Measurements from ENCODE around the gene PDE7B. TPM values are rescaled to one million over a fixed set of nuclear protein-coding genes. Genes with fewer than 3 reads are reported as not detected.

PDE7B gene
- polyA plus RNA-seq, 1 of the 3 experiments (the other 2 are of a cell fraction) = 1.9 TPM

DNA sequence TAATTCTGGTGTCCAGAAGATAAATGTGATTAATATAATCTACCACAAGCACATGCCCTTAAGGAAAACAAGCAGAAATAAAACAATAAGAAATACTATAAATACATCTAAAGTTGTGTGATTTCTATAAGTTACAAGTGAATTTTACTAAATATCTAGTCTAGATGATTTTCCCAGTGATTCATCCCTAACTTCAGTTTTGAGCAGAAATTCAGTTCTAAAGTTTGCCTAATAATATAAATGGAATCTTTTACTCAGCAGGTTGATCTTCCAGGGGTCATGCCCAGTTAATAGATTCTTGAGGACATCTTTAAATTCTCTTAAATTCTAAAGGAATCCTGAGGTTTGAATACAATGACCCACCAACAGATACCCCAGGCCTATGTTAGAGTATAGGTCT, 37.3 kb downstream of the PDE7B start:
- Histone ChIP-seq H3F3A (replicated peaks; ENCODE audit: insufficient read depth) (no peaks in the 10 kb centered on the region), H3K79me2 (ENCODE audit: insufficient read depth) (no peaks in the 10 kb centered on the region), H2AFZ (ENCODE audit: low read depth) (no peak overlapping the region), H3K27me3 (ENCODE audit: insufficient read depth) (no peaks in the 10 kb centered on the region), H3K4me3 (ENCODE audit: low read depth in 2 of 2, low read length in 1 of 2) (no peak overlapping the region), H3K36me3 (replicated peaks in 1 of 2; ENCODE audit: control insufficient read depth in 1 of 2, insufficient read depth in 2 of 2, low read length in 1 of 2) (no peaks in the 10 kb centered on the region), H3K4me2 (no peak overlapping the region), H3K9me2 (no peaks in the 10 kb centered on the region), H3K9ac (no peak overlapping the region), H3K4me1 (ENCODE audit: control insufficient read depth in 1 of 2, insufficient read depth in 2 of 2, low read depth in 1 of 2, low read length in 1 of 2) (no peaks in the 10 kb centered on the region), H3K27ac (ENCODE audit: low read depth in 2 of 2, low read length in 1 of 2) (no peak overlapping the region), H4K20me1 (ENCODE audit: insufficient read depth) (no peaks in the 10 kb centered on the region), H3K9me3 (no peaks in the 10 kb centered on the region)
- no peak for DNase-seq
- no peak for TF ChIP-seq FOXJ3 (CRISPR knock-in tag; IDR thresholded peaks at IDR 0.05)
- TF ChIP-seq ZBTB33 (IDR thresholded peaks at IDR 0.05; ENCODE audit: borderline replicate concordance, low read depth) = no peak
- no peak for TF ChIP-seq MXI1 (IDR thresholded peaks at IDR 0.05; ENCODE audit: low read depth, low read length)
- no peak for TF ChIP-seq CHD2 (IDR thresholded peaks at IDR 0.05; ENCODE audit: low read length, partially characterized antibody)
- TF ChIP-seq PBX3 (IDR thresholded peaks at IDR 0.05) = no peak
- no peak for TF ChIP-seq SIN3A (IDR thresholded peaks at IDR 0.05; ENCODE audit: borderline replicate concordance, low read depth, low read length)
- no peak for TF ChIP-seq MEF2A (IDR thresholded peaks at IDR 0.05; ENCODE audit: borderline replicate concordance, low read depth)
- TF ChIP-seq GATA2 (CRISPR knock-in tag; IDR thresholded peaks at IDR 0.05) = no peak
- no peak for TF ChIP-seq TAF1 (IDR thresholded peaks at IDR 0.05; ENCODE audit: borderline replicate concordance, low read depth, low read length)
- no peak for TF ChIP-seq RCOR1 (IDR thresholded peaks at IDR 0.05; ENCODE audit: low read length)
- no peak for TF ChIP-seq RAD21 (IDR thresholded peaks at IDR 0.05; ENCODE audit: low read length)
- no peak for TF ChIP-seq ELF1 (IDR thresholded peaks at IDR 0.05)
- no peak for TF ChIP-seq RFX5 (IDR thresholded peaks at IDR 0.05; ENCODE audit: low read length)
- no peak for TF ChIP-seq USF2 (IDR thresholded peaks at IDR 0.05; ENCODE audit: borderline replicate concordance, low read depth, low read length)
- no peak for TF ChIP-seq CTCF (IDR thresholded peaks at IDR 0.05)
- no peak for TF ChIP-seq POLR2AphosphoS5 (IDR thresholded peaks at IDR 0.05; ENCODE audit: low read depth, low read length)
- TF ChIP-seq RXRA (IDR thresholded peaks at IDR 0.05; ENCODE audit: borderline replicate concordance, low read depth) = no peak
- no peak for TF ChIP-seq NFIC (IDR thresholded peaks at IDR 0.05; ENCODE audit: borderline replicate concordance)
- TF ChIP-seq, protein P1, sequence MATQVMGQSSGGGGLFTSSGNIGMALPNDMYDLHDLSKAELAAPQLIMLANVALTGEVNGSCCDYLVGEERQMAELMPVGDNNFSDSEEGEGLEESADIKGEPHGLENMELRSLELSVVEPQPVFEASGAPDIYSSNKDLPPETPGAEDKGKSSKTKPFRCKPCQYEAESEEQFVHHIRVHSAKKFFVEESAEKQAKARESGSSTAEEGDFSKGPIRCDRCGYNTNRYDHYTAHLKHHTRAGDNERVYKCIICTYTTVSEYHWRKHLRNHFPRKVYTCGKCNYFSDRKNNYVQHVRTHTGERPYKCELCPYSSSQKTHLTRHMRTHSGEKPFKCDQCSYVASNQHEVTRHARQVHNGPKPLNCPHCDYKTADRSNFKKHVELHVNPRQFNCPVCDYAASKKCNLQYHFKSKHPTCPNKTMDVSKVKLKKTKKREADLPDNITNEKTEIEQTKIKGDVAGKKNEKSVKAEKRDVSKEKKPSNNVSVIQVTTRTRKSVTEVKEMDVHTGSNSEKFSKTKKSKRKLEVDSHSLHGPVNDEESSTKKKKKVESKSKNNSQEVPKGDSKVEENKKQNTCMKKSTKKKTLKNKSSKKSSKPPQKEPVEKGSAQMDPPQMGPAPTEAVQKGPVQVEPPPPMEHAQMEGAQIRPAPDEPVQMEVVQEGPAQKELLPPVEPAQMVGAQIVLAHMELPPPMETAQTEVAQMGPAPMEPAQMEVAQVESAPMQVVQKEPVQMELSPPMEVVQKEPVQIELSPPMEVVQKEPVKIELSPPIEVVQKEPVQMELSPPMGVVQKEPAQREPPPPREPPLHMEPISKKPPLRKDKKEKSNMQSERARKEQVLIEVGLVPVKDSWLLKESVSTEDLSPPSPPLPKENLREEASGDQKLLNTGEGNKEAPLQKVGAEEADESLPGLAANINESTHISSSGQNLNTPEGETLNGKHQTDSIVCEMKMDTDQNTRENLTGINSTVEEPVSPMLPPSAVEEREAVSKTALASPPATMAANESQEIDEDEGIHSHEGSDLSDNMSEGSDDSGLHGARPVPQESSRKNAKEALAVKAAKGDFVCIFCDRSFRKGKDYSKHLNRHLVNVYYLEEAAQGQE (IDR thresholded peaks at IDR 0.05; ENCODE audit: low read depth, low read length) = no peak
- no peak for TF ChIP-seq TEAD4 (IDR thresholded peaks at IDR 0.05; ENCODE audit: borderline replicate concordance, insufficient read depth)
- ChIA-PET POLR2A (no interaction called here), CTCF (interaction anchor here (0.9 kb wide), 1 partner anchor 300 kb away, joined by 3 read pairs; no protein-coding TSS in a partner anchor)

Data from SK-N-SH (cell line).